NCI-H1105 (cell line): ENCODE results near the gene NSG2.

Source experiments
- DNase-seq: peaks from one replicate; lab custom pipeline; 2025; lab: John Stamatoyannopoulos, UW

The NSG2 gene

GRCh38 chr5:174063082-174063756, 17.7 kb downstream of the NSG2 start:
- no peak for DNase-seq

- no peak for DNase-seq
Measured at GRCh38 chr5:174064171-174064570, 18.7 kb downstream of the NSG2 start.

GRCh38 chr5:174065528-174066197, 20.2 kb downstream of the NSG2 start:
- DNase-seq, result no peak

DNA sequence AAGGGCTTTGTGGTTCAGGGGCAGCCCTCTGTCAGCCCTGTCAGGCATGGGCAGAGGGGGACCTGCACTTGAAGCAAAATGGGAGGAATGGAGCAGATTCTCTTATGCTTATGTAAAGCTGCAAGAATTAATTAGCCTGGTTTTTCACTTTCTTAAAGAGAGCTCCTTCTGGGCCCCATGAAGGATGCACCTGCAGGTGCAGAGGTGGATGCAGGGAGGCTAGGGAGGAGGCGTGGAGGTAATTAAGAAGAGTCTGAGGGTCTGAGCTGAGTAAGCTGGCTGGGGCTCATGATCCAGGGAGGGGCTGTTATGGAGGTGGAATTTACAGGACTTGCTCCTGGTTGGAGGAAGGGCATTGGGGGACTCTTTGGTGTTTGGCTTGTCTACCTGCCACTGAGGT, 22.0 kb downstream of the NSG2 start:
- no peak for DNase-seq

GRCh38 chr5:174071484-174071883, 26.0 kb downstream of the NSG2 start:
- no peak for DNase-seq

- no peak for DNase-seq
Measured at GRCh38 chr5:174073122-174073660, 27.7 kb downstream of the NSG2 start.

DNA sequence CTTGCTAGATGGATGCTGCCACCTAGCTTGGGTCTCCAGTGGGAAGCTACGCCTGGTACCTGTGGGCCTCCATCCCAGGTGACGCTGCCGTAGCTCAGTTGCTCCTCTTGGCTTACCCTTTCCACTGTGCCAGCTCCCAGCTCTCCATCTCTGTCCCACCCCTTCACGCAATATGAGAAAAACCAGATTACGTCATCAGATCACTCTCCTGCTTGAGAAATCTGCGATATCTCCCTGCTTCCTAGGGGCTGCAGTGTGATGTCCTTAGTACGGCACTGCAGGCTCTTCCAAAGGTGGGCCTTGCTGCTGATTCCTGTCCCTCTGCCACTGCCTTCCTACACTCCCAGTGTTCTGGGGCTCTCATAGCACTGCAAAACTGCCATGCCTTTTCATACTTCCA, 28.9 kb downstream of the NSG2 start:
- DNase-seq, result no peak

GRCh38 chr5:174078416-174078815, 32.9 kb downstream of the NSG2 start:
- DNase-seq, result no peak

DNA sequence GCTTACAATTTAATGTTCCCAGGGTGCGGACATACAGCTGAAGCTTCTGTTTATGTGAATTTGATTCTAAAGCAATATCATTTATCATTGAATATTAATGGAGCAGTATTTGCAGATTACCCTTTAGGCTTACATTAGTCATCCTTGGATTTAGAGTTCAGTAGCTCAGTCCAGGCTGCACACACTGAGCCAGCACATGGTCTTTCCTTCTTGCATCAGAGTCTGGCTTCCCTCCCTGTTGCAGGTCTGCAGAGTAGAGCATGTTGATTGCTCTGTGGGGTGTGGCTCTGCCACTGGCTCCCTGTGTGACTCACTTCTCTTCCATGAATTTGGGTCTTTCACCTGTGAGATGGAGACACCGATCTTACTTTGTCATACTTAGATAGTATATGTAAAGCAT, 36.8 kb downstream of the NSG2 start:
- no peak for DNase-seq

DNA sequence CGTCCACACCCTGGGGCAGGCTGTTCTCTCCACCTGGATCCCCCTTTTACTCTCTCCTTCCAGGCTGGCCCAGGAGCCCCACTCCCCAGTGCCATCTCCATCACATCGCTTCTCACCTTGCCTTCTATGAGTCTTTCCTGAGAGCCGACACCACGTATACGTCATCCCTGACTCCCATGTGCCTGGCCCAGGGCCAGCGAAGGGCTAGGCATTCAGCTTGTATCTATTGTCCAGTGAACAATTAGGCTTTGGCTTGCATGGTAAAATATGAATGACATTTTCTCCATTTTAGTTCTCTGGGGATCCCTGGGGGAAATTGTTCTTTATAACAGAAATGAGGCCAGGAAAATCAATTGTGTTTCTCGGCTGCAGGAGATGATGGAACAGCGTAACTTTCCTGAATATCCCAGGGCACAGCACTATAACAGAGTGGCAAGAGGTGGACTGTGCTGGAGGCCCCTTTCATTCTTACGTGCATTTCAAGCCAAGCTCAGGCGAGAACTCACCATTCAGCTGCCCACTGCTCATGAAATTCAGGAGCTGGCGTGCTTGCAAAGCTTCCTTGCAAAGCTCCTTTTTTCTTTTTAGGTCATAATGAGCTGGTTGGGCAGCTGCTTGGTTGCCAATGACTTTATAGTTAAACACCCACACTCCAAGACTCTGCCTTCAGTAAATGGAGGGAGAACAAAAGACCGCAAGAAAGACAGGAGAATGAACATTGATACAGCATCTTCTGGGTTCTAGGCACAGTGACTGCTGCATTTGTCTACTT, 37.7 kb downstream of the NSG2 start:
- no peak for DNase-seq

GRCh38 chr5:174084691-174085154, 39.2 kb downstream of the NSG2 start:
- no peak for DNase-seq

GRCh38 chr5:174086751-174087150, 41.2 kb downstream of the NSG2 start:
- no peak for DNase-seq

GRCh38 chr5:174087783-174088182, 42.3 kb downstream of the NSG2 start:
- no peak for DNase-seq

GRCh38 chr5:174090129-174090528, 44.6 kb downstream of the NSG2 start:
- DNase-seq, result no peak

GRCh38 chr5:174093123-174093522, 47.6 kb downstream of the NSG2 start:
- DNase-seq, result no peak

- no peak for DNase-seq
Measured at GRCh38 chr5:174094857-174095606, 49.5 kb downstream of the NSG2 start.

- DNase-seq, result no peak
Measured at GRCh38 chr5:174096619-174097018, 51.1 kb downstream of the NSG2 start.

DNA sequence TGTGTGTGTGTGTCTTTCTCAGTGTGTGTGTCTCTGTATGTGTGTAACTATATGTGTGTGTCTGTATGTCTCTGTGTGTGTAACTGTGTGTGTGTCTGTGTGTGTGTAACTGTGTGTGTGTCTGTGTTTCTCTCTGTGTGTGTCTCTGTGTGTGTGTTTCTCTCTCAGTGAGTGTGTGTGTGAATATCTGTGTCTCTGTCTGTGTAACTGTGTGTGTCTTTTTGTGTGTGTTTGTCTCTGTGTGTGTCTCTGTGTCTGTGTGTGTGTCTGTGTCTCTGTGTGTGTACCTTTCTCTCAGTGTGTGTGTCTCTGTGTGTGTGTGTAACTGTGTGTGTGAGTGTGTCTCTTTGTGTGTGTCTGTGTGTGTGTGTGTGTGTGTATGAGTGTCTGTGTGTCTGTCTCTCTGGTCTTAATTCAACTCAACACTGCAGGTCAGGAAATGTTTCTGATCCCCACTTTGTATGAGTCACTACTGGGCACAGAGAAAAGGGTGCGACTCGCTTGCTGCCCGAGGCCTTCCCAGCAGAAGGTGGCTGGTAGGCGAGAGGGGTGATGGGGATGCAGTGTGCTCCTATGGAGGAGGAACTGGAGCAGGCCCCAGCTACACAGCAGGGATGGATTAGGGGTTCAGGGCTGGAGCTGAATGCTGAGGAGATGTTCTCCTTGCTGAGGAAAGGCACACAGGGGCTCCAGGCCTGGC, 52.1 kb downstream of the NSG2 start:
- no peak for DNase-seq

- no peak for DNase-seq
Measured at GRCh38 chr5:174098694-174099093, 53.2 kb downstream of the NSG2 start.

GRCh38 chr5:174100490-174100889, 55.0 kb downstream of the NSG2 start:
- no peak for DNase-seq

- DNase-seq, result no peak
Measured at GRCh38 chr5:174101195-174101730, 55.8 kb downstream of the NSG2 start.
